SIG-M5 treated with dmso at 0.1 percent for 504 hours (cell line): Measurements from ENCODE around the gene ZDHHC22.

Experiments
- DNase-seq: peaks from one replicate; lab custom pipeline; 2025; ENCODE audit not compliant: unreplicated experiment; lab: John Stamatoyannopoulos, UW

The ZDHHC22 gene

GRCh38 chr14:77128414-77128891 is 13.1 kb downstream of the ZDHHC22 start:
- DNase-seq = no peak

GRCh38 chr14:77126461-77126990 is 15.1 kb downstream of the ZDHHC22 start:
- DNase-seq = no peak

GRCh38 chr14:77125823-77126325 is 15.7 kb downstream of the ZDHHC22 start:
- no peak for DNase-seq

- DNase-seq = no peak
Observed at GRCh38 chr14:77125281-77125801, 16.2 kb downstream of the ZDHHC22 start.

- no peak for DNase-seq
Observed at GRCh38 chr14:77124345-77125280, 17.0 kb downstream of the ZDHHC22 start.

GRCh38 chr14:77123381-77124325 is 17.9 kb downstream of the ZDHHC22 start:
- peak; percentile 46 for DNase-seq

- DNase-seq = no peak
Observed at GRCh38 chr14:77122526-77123125, 19.0 kb downstream of the ZDHHC22 start.

- DNase-seq = peak; percentile 77
Observed at GRCh38 chr14:77120771-77121743, 20.5 kb downstream of the ZDHHC22 start.

GRCh38 chr14:77119851-77120250 is 21.7 kb downstream of the ZDHHC22 start:
- DNase-seq = no peak

GRCh38 chr14:77116172-77116817 is 25.3 kb downstream of the ZDHHC22 start:
- DNase-seq = no peak

- no peak for DNase-seq
Observed at GRCh38 chr14:77114609-77115008, 27.0 kb downstream of the ZDHHC22 start.

- no peak for DNase-seq
Observed at GRCh38 chr14:77113644-77114043, 27.9 kb downstream of the ZDHHC22 start.

- peak; percentile 45 for DNase-seq
Observed at GRCh38 chr14:77111021-77111420, 30.6 kb downstream of the ZDHHC22 start.

- no peak for DNase-seq
Observed at GRCh38 chr14:77110286-77110685, 31.3 kb downstream of the ZDHHC22 start.

GRCh38 chr14:77109656-77110055 is 31.9 kb downstream of the ZDHHC22 start:
- DNase-seq = no peak

- no peak for DNase-seq
Observed at GRCh38 chr14:77108753-77109152, 32.8 kb downstream of the ZDHHC22 start.

- DNase-seq = no peak
Observed at GRCh38 chr14:77107228-77107627, 34.4 kb downstream of the ZDHHC22 start.

GRCh38 chr14:77106666-77107065 is 34.9 kb downstream of the ZDHHC22 start:
- DNase-seq = no peak
